IgD-negative memory B cell (primary cell): ENCODE measurements around the gene AVP. TPM values are rescaled to one million over a fixed set of nuclear protein-coding genes. Genes with fewer than 3 reads are reported as not detected.
"Not testable (repeated sequence)": the region's sequence is repeated elsewhere in the genome, so short reads cannot be mapped to it uniquely, and the experiment has no call there.

ENCODE experiments used
- H3K27ac Mint-ChIP-seq, 3 donors: one replicate each; pipeline ENCODE4 v1.8.0; 2020 to 2022; ENCODE audit warnings: mild to moderate bottlenecking in 3 of 3, mixed read lengths in 3 of 3, moderate library complexity in 1 of 3
- H3K27me3 Mint-ChIP-seq: one replicate; pipeline ENCODE4 v1.8.0; 2021; ENCODE audit warnings: mixed read lengths
- H3K36me3 Mint-ChIP-seq: one replicate; pipeline ENCODE4 v1.8.0; 2020; ENCODE audit warnings: mild to moderate bottlenecking, mixed read lengths
- H3K4me1 Mint-ChIP-seq, 3 donors: one replicate each; pipeline ENCODE4 v1.8.0; 2020 to 2022; ENCODE audit warnings: mixed read lengths in 3 of 3, mild to moderate bottlenecking in 1 of 3
- H3K4me3 Mint-ChIP-seq, 4 donors: one replicate each; pipeline ENCODE4 v1.8.0; 2020 to 2022; ENCODE audit warnings: mild to moderate bottlenecking in 4 of 4, mixed read lengths in 4 of 4, moderate library complexity in 3 of 4
- H3K9me3 Mint-ChIP-seq, 3 donors: one replicate each; pipeline ENCODE4 v1.8.0; 2020 to 2021; ENCODE audit warnings: mixed read lengths in 3 of 3, mild to moderate bottlenecking in 1 of 3
- polyA plus RNA-seq: library from polyadenylated mRNA; unstranded; fragments of 300-500 nt; fragmentation: Illumina TruSeq; gene quantifications from one replicate; pipeline ENCODE4 v1.2.3, GENCODE V29; 2021

The AVP gene, protein sequence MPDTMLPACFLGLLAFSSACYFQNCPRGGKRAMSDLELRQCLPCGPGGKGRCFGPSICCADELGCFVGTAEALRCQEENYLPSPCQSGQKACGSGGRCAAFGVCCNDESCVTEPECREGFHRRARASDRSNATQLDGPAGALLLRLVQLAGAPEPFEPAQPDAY
- not detected for polyA plus RNA-seq

DNA sequence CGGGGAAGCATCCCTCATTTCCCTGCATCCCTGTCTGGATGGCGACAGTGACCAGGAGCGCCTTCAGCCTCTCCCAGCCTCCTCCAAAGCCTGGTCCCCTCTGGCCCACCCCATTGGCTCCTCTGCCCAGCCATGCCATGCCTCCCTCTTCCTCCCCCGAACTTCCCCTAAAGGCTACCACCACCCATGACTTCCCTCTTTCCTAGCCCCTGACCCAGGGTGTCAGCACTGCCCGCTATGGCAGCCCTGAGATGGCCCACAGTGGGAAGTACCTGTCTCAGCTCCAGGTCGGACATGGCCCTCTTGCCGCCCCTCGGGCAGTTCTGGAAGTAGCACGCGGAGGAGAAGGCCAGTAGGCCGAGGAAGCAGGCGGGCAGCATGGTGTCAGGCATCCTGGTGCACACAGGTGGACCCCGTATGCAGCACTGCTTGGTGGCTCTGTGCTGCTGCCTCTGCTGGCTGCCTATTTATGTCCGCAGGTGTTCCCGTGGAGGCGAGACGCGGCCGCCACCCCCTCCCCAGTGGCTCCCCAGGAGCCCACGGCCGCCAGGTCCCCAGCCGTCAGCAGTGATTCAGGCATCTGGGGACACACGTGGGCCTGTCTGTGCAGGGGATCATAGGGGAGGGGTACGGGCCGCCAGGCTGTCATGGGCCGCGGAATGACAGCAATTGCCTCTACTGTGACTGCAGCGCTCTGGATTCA, at the start of gene AVP:
Gene AVP (minus strand): TSS at position 442 of the 703 bp plus-strand sequence. CDS start 50 bp downstream, at position 392.
- Mint-ChIP-seq H3K27ac (no peak within 1 kb of the TSS), H3K36me3 (no peaks in the 10 kb centered on the region), H3K27me3 (peaks cover 45% of the 10 kb centered on the region), H3K9me3 (no peaks in the 10 kb centered on the region), H3K4me3 (peak within 1 kb of the TSS in 3 of 4 donors; percentile 43 to 82 (median 58)), H3K4me1 (peaks cover 0 to 2% (median 0%) of the 10 kb centered on the region in 3 donors)

DNA sequence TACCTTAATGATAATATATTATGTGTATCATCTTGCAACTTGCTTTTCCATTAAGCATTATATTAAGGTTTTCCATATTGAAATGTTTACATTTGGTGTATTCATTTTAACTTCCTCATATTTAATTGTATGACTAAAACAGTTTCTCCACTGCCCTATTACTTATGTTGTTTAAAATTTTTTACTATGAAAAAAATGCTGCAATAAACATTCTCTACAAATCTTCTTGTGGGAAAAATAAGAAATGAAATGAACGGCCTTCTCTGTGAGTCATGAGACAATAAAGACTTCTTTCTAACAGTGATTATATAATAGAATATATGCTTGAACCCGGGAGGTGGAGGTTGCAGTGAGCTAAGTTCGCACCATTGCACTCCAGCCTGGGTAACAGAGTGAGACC, 49.6 kb upstream of the AVP start:
- H3K4me1 Mint-ChIP-seq, result peaks cover 5 to 9% (median 9%) of the 10 kb centered on the region in 3 donors
- H3K4me3 Mint-ChIP-seq, result no peak overlapping the region
- no peaks in the 10 kb centered on the region for H3K9me3 Mint-ChIP-seq
- H3K27ac Mint-ChIP-seq, result no peak overlapping the region
- peaks cover 2% of the 10 kb centered on the region for H3K36me3 Mint-ChIP-seq
- no peaks in the 10 kb centered on the region for H3K27me3 Mint-ChIP-seq

DNA sequence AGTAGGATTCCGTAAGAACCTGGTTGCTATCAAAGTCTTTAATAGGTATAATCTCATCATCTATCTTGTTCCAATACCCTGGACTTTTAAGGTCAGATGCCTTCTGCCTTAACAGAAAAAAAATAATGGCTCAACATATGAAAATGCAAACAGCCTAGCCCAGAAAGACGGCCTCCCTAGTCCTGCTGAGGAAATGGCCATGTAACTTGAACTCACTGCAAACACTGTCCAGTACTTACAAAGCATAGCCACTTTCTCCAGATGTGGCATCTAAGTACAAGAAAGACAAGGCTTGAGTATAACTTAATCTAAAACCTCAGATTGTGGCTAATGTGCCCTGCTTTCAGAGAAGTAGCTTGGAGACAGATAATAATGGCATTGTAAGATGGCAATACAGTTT, 48.6 kb upstream of the AVP start:
- no peak overlapping the region for H3K27ac Mint-ChIP-seq
- H3K27me3 Mint-ChIP-seq, result no peaks in the 10 kb centered on the region
- H3K36me3 Mint-ChIP-seq, result peaks cover under 1% of the 10 kb centered on the region
- peaks cover 5 to 9% (median 7%) of the 10 kb centered on the region in 3 donors for H3K4me1 Mint-ChIP-seq
- H3K9me3 Mint-ChIP-seq, result no peaks in the 10 kb centered on the region
- no peak overlapping the region for H3K4me3 Mint-ChIP-seq

DNA sequence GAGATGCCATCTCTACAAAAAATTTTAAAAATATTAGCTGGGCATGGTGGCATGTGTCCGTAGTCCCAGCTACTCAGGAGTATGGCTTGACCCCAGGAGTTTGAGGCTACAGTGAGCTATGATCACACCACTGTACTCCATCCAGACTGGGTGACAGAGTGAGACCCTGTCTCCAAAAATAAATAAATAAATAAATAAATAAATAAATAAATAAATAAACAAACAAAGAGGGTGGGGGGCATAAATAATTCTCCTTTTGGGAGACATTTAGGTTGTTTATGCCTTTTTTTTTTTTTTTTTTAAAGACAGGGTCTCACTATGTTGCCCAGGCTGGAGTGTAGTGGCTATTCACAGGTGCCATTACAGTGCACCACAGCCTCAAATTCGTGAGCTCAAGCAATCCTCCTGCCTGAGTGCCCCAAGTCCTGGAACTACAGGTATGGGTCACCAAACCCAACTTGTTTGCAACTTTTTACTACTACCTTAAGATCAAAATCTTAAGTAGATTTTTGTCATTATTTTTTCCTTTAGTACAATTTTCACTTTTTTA, 45.6 kb upstream of the AVP start:
- Mint-ChIP-seq H3K9me3 (no peaks in the 10 kb centered on the region), H3K27me3 (no peaks in the 10 kb centered on the region), H3K36me3 (no peaks in the 10 kb centered on the region), H3K27ac (no peak overlapping the region), H3K4me1 (peaks cover 0 to 4% (median 3%) of the 10 kb centered on the region in 3 donors), H3K4me3 (no peak overlapping the region)

DNA sequence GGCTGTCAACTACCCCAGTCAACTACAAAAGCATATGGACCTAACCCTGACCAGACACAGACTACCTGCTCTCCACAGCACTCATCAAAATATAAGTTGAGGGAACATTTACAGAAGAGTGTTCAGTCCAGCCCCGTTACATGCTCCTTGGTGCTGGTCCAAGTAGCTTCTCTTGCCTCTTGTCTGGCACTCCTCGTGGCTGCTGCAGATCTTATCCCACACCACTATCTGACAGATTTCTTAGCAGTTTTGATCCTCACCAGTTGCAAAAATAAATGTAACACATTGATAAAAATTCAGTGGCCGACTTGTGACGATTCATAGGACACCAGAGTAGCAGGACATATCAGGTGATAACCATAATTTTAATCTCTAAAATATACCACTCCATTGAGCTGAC, 44.6 kb upstream of the AVP start:
- H3K36me3 Mint-ChIP-seq, result no peaks in the 10 kb centered on the region
- no peaks in the 10 kb centered on the region for H3K9me3 Mint-ChIP-seq
- H3K4me1 Mint-ChIP-seq, result peaks cover 0 to 3% (median 3%) of the 10 kb centered on the region in 3 donors
- H3K4me3 Mint-ChIP-seq, result no peak overlapping the region
- no peaks in the 10 kb centered on the region for H3K27me3 Mint-ChIP-seq
- no peak overlapping the region for H3K27ac Mint-ChIP-seq

DNA sequence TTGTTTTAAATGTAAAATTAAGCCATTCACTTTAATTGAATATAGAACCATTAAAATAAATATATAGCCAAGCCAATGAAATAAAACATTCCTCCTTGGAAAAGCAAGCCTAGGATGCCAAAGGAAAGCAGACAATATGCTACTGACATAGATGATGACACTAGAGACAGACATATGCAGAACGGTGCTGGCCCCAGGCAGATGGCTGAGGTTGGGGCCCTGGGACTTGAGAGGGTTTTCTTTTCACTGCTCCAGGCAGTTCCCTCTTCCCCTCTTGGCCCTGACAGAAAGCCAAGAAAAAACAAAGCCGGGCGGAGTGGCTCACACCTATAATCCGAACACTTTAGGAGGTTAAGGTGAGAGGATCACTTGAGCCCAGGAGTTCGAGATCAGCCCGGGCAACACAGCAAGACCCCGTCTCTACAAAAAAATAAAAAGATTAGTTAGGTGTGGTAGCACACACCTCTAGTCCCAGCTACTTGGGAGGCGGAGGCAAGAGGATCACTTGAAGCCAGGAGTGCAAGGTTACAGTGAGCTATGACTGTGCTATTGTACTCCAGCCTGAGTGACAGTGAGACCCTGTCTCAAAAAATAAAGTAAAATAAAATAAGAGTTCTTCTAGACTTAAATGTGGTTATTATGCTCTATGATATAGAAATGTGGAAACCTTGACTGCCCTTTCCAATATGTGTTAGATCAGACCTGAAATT, 43.9 kb upstream of the AVP start:
- peaks cover 1 to 2% (median 1%) of the 10 kb centered on the region in 3 donors for H3K9me3 Mint-ChIP-seq
- H3K36me3 Mint-ChIP-seq, result peaks cover 1% of the 10 kb centered on the region
- peaks cover 2 to 3% (median 3%) of the 10 kb centered on the region in 3 donors for H3K4me1 Mint-ChIP-seq
- no peak overlapping the region for H3K27ac Mint-ChIP-seq
- no peak overlapping the region for H3K4me3 Mint-ChIP-seq
- H3K27me3 Mint-ChIP-seq, result no peaks in the 10 kb centered on the region

DNA sequence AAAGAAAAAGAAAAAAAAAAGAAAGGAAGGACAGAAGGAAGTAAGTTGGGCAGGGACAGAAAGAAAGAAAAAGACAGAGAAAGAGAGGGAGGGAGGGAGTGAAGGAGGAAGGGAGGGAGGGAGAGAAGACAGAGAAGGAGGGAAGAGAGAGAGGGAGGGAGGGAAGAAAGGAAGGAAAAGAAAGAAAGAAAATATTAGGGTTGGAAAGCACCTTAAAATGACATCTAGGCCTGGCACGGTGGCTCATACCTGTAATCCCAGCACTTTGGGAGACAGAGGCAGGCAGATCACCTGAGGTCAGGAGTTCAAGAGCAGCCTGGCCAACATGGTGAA, 42.0 kb upstream of the AVP start:
- Mint-ChIP-seq H3K4me1 (peaks cover 0 to 4% (median 3%) of the 10 kb centered on the region in 3 donors), H3K9me3 (peaks cover 3 to 13% (median 5%) of the 10 kb centered on the region in 3 donors), H3K27me3 (no peaks in the 10 kb centered on the region), H3K27ac (no peak overlapping the region), H3K36me3 (peaks cover 11% of the 10 kb centered on the region), H3K4me3 (no peak overlapping the region)

DNA sequence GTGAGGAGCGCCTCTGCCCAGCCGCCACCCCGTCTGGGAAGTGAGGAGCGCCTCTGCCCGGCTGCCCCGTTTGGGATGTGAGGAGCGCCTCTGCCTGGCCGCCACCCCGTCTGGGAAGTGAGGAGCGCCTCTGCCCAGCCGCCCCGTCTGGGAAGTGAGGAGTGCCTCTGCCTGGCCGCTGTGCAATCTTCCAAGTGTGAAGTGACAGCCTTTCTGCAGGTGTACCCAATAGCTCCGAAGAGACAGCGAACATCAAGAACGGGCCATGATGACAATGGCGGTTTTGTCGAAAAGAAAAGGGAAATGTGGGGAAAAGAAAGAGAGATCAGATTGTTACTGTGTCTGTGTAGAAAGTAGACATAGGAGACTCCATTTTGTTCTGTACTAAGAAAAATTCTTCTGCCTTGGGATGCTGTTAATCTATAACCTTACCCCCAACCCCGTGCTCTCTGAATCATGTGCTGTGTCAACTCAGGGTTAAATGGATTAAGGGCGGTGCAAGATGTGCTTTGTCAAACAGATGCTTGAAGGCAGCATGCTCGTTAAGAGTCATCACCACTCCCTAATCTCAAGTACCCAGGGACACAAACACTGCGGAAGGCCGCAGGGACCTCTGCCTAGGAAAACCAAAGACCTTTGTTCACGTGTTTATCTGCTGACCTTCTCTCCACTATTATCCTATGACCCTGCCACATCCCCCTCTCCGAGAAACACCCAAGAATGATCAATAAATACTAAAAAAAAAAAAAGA, 41.4 kb upstream of the AVP start:
- Mint-ChIP-seq H3K36me3 (peaks cover 11% of the 10 kb centered on the region), H3K9me3 (peaks cover 3 to 13% (median 5%) of the 10 kb centered on the region in 3 donors)
- not testable (repeated sequence) for H3K27me3 Mint-ChIP-seq, H3K27ac Mint-ChIP-seq, H3K4me3 Mint-ChIP-seq, H3K4me1 Mint-ChIP-seq

DNA sequence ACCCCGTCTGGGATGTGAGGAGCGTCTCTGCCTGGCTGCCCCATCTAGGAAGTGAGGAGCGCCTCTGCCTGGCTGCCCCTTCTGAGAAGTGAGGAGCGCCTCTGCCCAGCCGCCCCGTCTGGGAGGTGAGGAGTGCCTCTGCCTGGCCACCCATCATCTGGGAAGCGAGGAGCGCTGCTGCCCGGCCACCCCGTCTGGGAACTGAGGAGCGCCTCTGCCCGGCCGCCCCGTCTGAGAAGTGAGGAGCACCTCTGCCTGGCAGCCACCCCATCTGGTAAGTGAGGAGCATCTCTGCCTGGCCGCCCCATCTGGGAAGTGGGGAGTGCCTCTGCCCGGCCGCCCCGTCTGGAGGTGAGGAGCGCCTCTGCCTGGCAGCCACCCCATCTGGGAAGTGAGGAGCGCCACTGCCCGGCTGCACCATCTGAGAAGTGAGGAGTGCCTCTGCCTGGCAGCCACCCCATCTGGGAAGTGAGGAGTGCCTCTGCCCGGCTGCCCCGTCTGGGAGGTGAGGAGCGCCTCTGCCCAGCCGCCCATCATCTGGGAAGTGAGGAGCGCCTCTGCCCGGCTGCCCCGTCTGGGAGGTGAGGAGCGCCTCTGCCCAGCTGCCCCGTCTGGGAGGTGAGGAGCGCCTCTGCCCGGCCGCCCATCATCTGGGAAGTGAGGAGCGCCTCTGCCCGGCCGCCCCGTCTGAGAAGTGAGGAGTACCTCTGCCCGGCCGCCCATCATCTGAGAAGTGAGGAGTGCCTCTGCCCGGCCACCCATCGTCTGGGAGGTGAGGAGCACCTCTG, 40.4 kb upstream of the AVP start:
- Mint-ChIP-seq H3K9me3 (peaks cover 3 to 13% (median 5%) of the 10 kb centered on the region in 3 donors), H3K36me3 (peaks cover 11% of the 10 kb centered on the region)
- not testable (repeated sequence) for H3K4me1 Mint-ChIP-seq, H3K27me3 Mint-ChIP-seq, H3K27ac Mint-ChIP-seq, H3K4me3 Mint-ChIP-seq

DNA sequence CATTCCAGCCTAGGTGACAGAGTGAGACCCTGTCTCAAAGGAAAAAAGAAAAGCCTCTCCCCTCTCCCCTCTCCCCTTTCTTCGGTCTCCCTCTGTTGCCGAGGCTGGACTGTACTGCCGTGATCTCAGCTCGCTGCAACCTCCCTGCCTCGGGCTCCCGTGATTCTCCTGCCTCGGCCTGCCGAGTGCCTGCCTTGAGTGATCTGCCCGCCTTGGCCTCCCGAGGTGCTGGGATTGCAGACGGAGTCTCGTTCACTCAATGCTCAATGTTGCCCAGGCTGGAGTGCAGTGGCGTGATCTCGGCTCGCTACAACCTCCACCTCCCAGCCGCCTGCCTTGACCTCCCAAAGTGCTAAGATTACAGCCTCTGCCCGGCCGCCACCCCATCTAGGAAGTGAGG, 39.6 kb upstream of the AVP start:
- peaks cover 12% of the 10 kb centered on the region for H3K36me3 Mint-ChIP-seq
- H3K27me3 Mint-ChIP-seq, H3K4me3 Mint-ChIP-seq, H3K4me1 Mint-ChIP-seq, H3K27ac Mint-ChIP-seq: not testable (repeated sequence)
- H3K9me3 Mint-ChIP-seq, result peaks cover 3 to 13% (median 5%) of the 10 kb centered on the region in 3 donors

DNA sequence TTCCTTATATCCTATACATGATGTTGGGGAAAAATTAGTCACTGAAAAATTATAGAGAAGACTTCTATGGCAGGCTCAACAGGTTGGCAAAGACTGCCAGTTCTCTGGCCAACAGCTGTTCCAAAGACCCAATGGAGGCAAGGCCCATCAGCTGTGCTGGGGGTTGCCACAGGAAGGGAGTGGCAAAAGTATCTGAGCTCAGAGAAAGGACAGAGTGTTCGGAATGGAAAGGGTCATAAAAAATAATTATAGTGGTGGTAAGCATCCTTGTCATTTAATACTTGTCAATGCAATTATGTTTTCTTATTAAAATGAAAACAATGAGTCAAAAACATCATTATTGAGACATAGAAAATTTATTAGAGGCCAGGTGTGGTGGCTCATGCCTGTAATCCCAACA, 39.0 kb upstream of the AVP start:
- H3K9me3 Mint-ChIP-seq, result peaks cover 3 to 13% (median 5%) of the 10 kb centered on the region in 3 donors
- no peak overlapping the region for H3K27ac Mint-ChIP-seq
- peaks cover 13% of the 10 kb centered on the region for H3K36me3 Mint-ChIP-seq
- no peaks in the 10 kb centered on the region for H3K27me3 Mint-ChIP-seq
- peaks cover 3 to 4% (median 4%) of the 10 kb centered on the region in 3 donors for H3K4me1 Mint-ChIP-seq
- no peak overlapping the region for H3K4me3 Mint-ChIP-seq

DNA sequence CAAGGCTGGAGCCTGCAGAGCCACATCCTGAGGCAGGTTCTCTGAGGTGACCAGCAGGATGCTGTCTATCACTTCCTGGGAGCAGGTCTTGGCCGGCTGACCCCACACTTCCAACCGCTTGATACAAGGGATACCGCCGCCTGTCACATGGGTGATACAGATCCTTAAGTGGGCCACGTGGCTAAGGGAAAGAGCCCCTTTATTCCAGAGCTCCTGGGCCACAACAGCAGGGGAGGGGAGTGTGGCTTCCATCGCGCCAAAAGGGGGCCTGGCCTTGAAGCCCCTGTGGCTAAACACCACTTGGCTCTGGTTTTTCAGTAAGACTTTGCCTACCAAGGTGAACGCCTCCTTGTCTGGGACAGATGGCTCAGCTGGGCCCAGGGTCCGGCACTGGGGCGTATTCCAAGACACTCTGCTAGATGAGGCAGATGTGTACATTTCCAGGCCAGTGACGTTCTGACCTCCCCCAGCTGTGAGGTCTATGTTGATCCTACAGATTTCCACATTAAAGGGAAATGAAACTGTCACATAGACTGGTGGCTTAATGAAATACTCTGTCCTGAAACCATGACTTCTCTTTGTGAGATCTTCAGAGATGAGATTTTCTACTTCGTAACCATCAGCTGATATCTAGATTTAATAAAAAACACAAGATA, 37.6 kb upstream of the AVP start:
- H3K36me3 Mint-ChIP-seq, result peaks cover 13% of the 10 kb centered on the region
- H3K4me1 Mint-ChIP-seq, result peaks cover 3 to 6% (median 4%) of the 10 kb centered on the region in 3 donors
- H3K27me3 Mint-ChIP-seq, result no peaks in the 10 kb centered on the region
- peaks cover 3 to 13% (median 5%) of the 10 kb centered on the region in 3 donors for H3K9me3 Mint-ChIP-seq
- no peak overlapping the region for H3K4me3 Mint-ChIP-seq
- peak overlapping the region in 2 of 3 donors; percentile 74 to 80 for H3K27ac Mint-ChIP-seq

DNA sequence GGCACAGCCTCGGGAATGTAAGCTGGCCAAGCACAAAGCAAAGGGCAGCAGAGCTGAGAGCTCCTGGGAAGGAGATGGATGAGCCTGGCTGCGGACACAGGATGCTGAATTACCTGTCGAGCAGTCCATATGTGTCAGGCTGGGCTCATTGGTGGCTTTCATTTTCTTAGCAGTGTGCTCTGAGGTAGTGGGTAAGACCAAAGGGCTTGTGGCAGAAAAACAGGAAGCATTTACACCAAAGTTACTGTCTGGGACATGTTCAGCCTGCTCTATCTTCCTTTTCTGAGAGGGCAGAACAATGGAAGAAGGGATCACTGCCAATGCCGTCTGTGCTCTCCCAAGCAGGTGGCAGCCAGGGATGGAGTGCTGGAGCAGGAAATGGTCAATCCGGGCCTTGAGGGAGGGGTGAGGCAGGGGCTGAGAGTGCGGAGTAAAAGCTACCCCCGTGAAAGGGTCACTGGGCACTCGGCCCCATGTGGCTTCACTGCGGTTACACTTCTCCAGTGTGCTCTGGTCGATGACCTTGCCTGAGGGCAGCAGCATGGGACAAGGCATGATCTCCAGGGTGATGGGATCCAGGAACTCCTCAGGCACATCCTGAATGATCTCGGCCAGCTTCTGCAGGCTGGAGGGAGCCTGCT, 36.9 kb upstream of the AVP start:
- no peak overlapping the region for H3K4me3 Mint-ChIP-seq
- H3K9me3 Mint-ChIP-seq, result peaks cover 3 to 13% (median 5%) of the 10 kb centered on the region in 3 donors
- H3K27ac Mint-ChIP-seq, result peak overlapping the region in 1 of 3 donors; percentile 80
- peaks cover 3 to 6% (median 4%) of the 10 kb centered on the region in 3 donors for H3K4me1 Mint-ChIP-seq
- H3K27me3 Mint-ChIP-seq, result no peaks in the 10 kb centered on the region
- peaks cover 13% of the 10 kb centered on the region for H3K36me3 Mint-ChIP-seq
